Measurements from ENCODE around the gene PPP2R5C. TPM values are rescaled to one million over a fixed set of nuclear protein-coding genes. Genes with fewer than 3 reads are reported as not detected.

PPP2R5C gene
- total RNA-seq, 1 donor, result 114 TPM

- no peak for DNase-seq (ENCODE audit: low read depth)
- TF ChIP-seq CTCF (IDR thresholded peaks at IDR 0.05; ENCODE audit: insufficient read depth, low read depth, low read length), result no peak
- no peak overlapping the region for H3K4me3 ChIP-seq (ENCODE audit: low read depth, low read length)
Observed at GRCh38 chr14:101758913-101759593, 2.5 kb upstream of the PPP2R5C start.

GRCh38 chr14:101760138-101761011, 1.1 kb upstream of the PPP2R5C start:
- peak; percentile 99 for DNase-seq (ENCODE audit: low read depth)
- peak overlapping the region; percentile 88 for H3K4me3 ChIP-seq (ENCODE audit: low read depth, low read length)
- TF ChIP-seq CTCF (IDR thresholded peaks at IDR 0.05; ENCODE audit: insufficient read depth, low read depth, low read length), result no peak

GRCh38 chr14:101761881-101762529, 496 bp downstream of the PPP2R5C start:
- peak overlapping the region; percentile 72 for H3K4me3 ChIP-seq (ENCODE audit: low read depth, low read length)
- no peak for TF ChIP-seq CTCF (IDR thresholded peaks at IDR 0.05; ENCODE audit: insufficient read depth, low read depth, low read length)
- DNase-seq (ENCODE audit: low read depth), result no peak

GRCh38 chr14:101762530-101763101, 1.1 kb downstream of the PPP2R5C start:
- no peak for DNase-seq (ENCODE audit: low read depth)
- H3K4me3 ChIP-seq (ENCODE audit: low read depth, low read length), result peak overlapping the region; percentile 72
- no peak for TF ChIP-seq CTCF (IDR thresholded peaks at IDR 0.05; ENCODE audit: insufficient read depth, low read depth, low read length)

- DNase-seq (ENCODE audit: low read depth), result no peak
- H3K4me3 ChIP-seq (ENCODE audit: low read depth, low read length), result no peak overlapping the region
- TF ChIP-seq CTCF (IDR thresholded peaks at IDR 0.05; ENCODE audit: insufficient read depth, low read depth, low read length), result no peak
Observed at GRCh38 chr14:101763941-101764709, 2.6 kb downstream of the PPP2R5C start.
